ENCODE data around the gene CNIH2.
"Not testable (repeated sequence)": the region's sequence is repeated elsewhere in the genome, so short reads cannot be mapped to it uniquely, and the experiment has no call there.

Gene CNIH2

GRCh38 chr11:66291303-66291705 is 13.3 kb downstream of the CNIH2 start:
- DNase-seq (ENCODE audit: low read depth in 2 of 2), result no peak

GRCh38 chr11:66291706-66292542 is 13.9 kb downstream of the CNIH2 start, which contains the start of gene TMEM151A:
TMEM151A (plus strand) TSS chr11:66291894; CDS start chr11:66292014, 120 bp downstream.
- DNase-seq (ENCODE audit: low read depth in 2 of 2), result no peak

GRCh38 chr11:66292543-66293332 is 14.8 kb downstream of the CNIH2 start:
- no peak for DNase-seq (ENCODE audit: low read depth in 2 of 2)

- DNase-seq (ENCODE audit: low read depth in 2 of 2), result no peak
Measured at GRCh38 chr11:66293352-66293751, 15.4 kb downstream of the CNIH2 start.

- DNase-seq (ENCODE audit: low read depth in 2 of 2), result no peak
Measured at GRCh38 chr11:66293777-66294625, 16.0 kb downstream of the CNIH2 start.

- no peak for DNase-seq (ENCODE audit: low read depth in 2 of 2)
Measured at GRCh38 chr11:66294626-66295620, 16.9 kb downstream of the CNIH2 start.

GRCh38 chr11:66297610-66298009 is 19.6 kb downstream of the CNIH2 start:
- DNase-seq (ENCODE audit: low read depth in 2 of 2), result no peak

- DNase-seq (ENCODE audit: low read depth in 2 of 2), result no peak
Measured at GRCh38 chr11:66299186-66299585, 21.2 kb downstream of the CNIH2 start.

GRCh38 chr11:66302656-66303055 is 24.7 kb downstream of the CNIH2 start:
- DNase-seq (ENCODE audit: low read depth in 2 of 2), result no peak

GRCh38 chr11:66309475-66309874 is 31.5 kb downstream of the CNIH2 start:
- no peak for DNase-seq (ENCODE audit: low read depth in 2 of 2)

- DNase-seq (ENCODE audit: low read depth in 2 of 2), result no peak
Measured at GRCh38 chr11:66310324-66310723, 32.3 kb downstream of the CNIH2 start.

GRCh38 chr11:66310803-66311440 is 32.9 kb downstream of the CNIH2 start:
- DNase-seq (ENCODE audit: low read depth in 2 of 2), result not testable (repeated sequence)

GRCh38 chr11:66311470-66311964 is 33.5 kb downstream of the CNIH2 start:
- DNase-seq (ENCODE audit: low read depth in 2 of 2), result no peak

GRCh38 chr11:66311965-66312548 is 34.1 kb downstream of the CNIH2 start:
- DNase-seq (ENCODE audit: low read depth in 2 of 2), result peak; percentile 97 to 98

GRCh38 chr11:66312549-66313320 is 34.8 kb downstream of the CNIH2 start:
- DNase-seq (ENCODE audit: low read depth in 2 of 2), result peak; percentile 95

GRCh38 chr11:66313321-66314185 is 35.6 kb downstream of the CNIH2 start:
- no peak for DNase-seq (ENCODE audit: low read depth in 2 of 2)

- no peak for DNase-seq (ENCODE audit: low read depth in 2 of 2)
Measured at GRCh38 chr11:66314186-66314501, 36.2 kb downstream of the CNIH2 start.

Data from activated CD8-positive, alpha-beta memory T cell treated with anti-CD3 and anti-CD28 coated beads for 4 hours (primary cell).